Activated CD4-positive, alpha-beta memory T cell treated with anti-CD3 and anti-CD28 coated beads, Interleukin-2, amount 10 ng/mL, durations not matched to agents 7 days and 5 days (primary cell): ENCODE data around the gene PKN1. TPM values are rescaled to one million over a fixed set of nuclear protein-coding genes. Genes with fewer than 3 reads are reported as not detected.
"Not testable (repeated sequence)": the region's sequence is repeated elsewhere in the genome, so short reads cannot be mapped to it uniquely, and the experiment has no call there.

Experiments used
- CTCF ChIA-PET: fragments of 350-600 bp; sonication (Branson Sonifier 250); formaldehyde crosslinking; loops from one replicate; lab custom pipeline; 2021; ENCODE audit warnings: antibody characterized with exemption, inconsistent platforms; lab: Charles Lee
- POLR2A ChIA-PET: fragments of 350-600 bp; sonication (Branson Sonifier 250); formaldehyde crosslinking; loops from one replicate; lab custom pipeline; 2021; ENCODE audit warnings: antibody characterized with exemption; lab: Charles Lee
- DNase-seq: peaks from one replicate; pipeline ENCODE4 v3.0.0-alpha.2; 2020
- H3K27ac Mint-ChIP-seq: one replicate; pipeline ENCODE4 v1.8.0; 2021; ENCODE audit warnings: mild to moderate bottlenecking, mixed read lengths
- H3K27me3 Mint-ChIP-seq: one replicate; pipeline ENCODE4 v1.8.0; 2021; ENCODE audit warnings: mixed read lengths
- H3K36me3 Mint-ChIP-seq: one replicate; pipeline ENCODE4 v1.8.0; 2021; ENCODE audit warnings: low read depth, mixed read lengths
- H3K4me1 Mint-ChIP-seq: one replicate; pipeline ENCODE4 v1.8.0; 2021; ENCODE audit warnings: mixed read lengths
- H3K4me3 Mint-ChIP-seq: one replicate; pipeline ENCODE4 v1.8.0; 2021; ENCODE audit warnings: mild to moderate bottlenecking, mixed read lengths
- H3K9me3 Mint-ChIP-seq: one replicate; pipeline ENCODE4 v1.8.0; 2021; ENCODE audit warnings: mixed read lengths
- total RNA-seq, 2 experiments: library from RNA; stranded (reverse); gene quantifications; one replicate each; pipeline ENCODE4 v1.2.3, GENCODE V29; 2021

The PKN1 gene
- total RNA-seq, 2 experiments from 2014 or later: 219 to 232 TPM

DNA sequence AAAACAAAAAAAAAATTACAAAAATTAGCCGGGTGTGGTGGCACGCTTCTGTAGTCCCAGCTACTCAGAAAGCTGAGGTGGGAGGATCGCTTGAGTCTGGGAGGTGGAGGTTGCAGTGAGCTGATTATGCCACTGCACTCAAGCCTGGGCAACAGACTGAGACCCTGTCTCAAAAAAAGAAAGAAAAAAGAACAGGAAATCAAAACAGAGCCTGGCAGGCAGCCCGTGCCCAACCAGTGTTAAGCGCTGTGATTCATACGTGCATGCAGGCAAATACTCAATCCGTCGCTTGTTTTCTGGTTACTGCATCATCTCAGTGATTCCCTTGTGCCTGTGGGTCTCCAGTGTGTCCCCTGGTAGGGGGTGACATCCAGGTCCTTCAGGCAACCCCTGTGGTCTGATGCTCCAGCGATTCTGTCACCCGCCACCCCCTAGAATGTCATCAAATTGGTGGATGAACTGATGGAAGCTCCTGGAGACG, 32.1 kb upstream of the PKN1 start:
- Mint-ChIP-seq H3K27me3 (no peaks in the 10 kb centered on the region), H3K27ac (no peak overlapping the region), H3K4me1 (peaks cover 13% of the 10 kb centered on the region), H3K36me3 (peaks cover 70% of the 10 kb centered on the region), H3K9me3 (no peaks in the 10 kb centered on the region), H3K4me3 (no peak overlapping the region)
- ChIA-PET CTCF (interaction anchor here (0.8 kb wide), 1 partner anchor 39 kb away, joined by 4 read pairs; no protein-coding TSS in a partner anchor), POLR2A (interaction anchor here (2.6 to 17.7 kb wide), 3 partner anchors 10 to 20 kb away, joined by 10 to 218 read pairs (median 117); partner anchors contain the start of genes ADGRE5 and DDX39A)
- no peak for DNase-seq

DNA sequence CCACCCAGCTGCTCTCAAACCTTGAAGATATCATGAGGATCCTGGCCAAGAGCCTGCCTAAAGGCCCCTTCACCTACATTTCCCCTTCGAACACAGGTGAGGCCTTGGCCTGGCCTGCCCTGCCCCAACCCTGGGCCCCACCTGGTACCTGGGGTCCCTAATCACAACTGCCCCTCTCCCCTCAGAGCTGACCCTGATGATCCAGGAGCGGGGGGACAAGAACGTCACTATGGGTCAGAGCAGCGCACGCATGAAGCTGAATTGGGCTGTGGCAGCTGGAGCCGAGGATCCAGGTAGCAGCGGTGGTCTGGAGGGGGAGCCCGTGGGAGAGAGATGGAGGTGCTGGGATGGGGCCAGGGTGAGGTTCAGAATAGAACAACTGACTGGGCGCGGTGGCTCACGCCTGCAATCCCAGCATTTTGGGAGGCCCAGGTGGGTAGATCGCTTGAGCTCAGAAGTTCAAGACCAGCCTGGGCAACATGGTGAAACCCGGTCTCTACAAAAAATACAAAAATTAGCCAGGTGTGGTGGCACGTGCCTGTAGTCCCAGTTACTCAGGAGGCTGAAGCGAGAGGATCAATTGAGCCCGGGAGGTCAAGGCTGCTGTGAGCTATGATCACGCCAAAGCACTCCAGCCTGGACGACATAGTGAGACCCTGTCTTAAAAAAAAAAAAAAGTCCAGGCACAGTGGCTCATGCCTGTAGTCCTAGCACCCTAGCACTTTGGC, 31.5 kb upstream of the PKN1 start:
- H3K36me3 Mint-ChIP-seq: peaks cover 70% of the 10 kb centered on the region

DNA sequence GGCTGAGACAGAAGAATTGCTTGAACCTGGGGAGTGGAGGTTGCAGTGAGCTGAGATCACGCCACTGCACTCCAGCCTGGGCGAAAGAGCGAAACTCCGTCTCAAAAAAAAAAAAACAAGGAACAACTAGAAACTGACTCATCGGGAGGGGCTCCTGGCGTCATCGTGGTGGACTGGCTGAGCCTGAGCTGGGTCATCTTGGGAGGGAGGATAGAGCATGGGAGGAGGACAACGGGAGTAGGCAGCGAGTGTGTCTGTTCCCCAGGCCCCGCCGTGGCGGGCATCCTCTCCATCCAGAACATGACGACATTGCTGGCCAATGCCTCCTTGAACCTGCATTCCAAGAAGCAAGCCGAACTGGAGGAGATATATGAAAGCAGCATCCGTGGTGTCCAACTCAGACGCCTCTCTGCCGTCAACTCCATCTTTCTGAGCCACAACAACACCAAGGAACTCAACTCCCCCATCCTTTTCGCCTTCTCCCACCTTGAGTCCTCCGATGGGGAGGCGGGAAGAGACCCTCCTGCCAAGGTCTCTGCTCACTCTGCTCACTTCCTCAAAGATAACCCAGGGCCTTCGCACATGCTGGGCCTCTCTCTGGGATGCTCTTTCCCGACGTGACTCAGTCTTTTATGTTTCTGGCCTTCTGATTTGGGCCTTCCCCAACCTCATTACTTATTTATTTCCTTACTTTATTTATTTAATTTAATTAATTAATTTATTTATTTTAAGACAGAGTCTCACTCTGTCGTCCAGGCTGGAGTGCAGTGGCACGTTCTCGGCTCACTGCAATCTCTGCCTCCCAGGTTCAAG, 30.6 kb upstream of the PKN1 start:
- peaks cover 70% of the 10 kb centered on the region for H3K36me3 Mint-ChIP-seq
- CTCF ChIA-PET: interaction anchor here (1.9 kb wide), 1 partner anchor 266 kb away, joined by 6 read pairs; the partner anchor contains the start of gene ASF1B
- H3K27me3 Mint-ChIP-seq: no peaks in the 10 kb centered on the region
- DNase-seq: no peak
- peaks cover 20% of the 10 kb centered on the region for H3K4me1 Mint-ChIP-seq
- no peak overlapping the region for H3K4me3 Mint-ChIP-seq
- peak overlapping the region; percentile 21 for H3K27ac Mint-ChIP-seq
- POLR2A ChIA-PET: interaction anchor here (1.4 to 17.7 kb wide), 5 partner anchors 8 to 37 kb away, joined by 3 to 218 read pairs (median 117); partner anchors contain the start of genes ADGRE5 and DDX39A
- H3K9me3 Mint-ChIP-seq: no peaks in the 10 kb centered on the region

More for the DNA sequence above, 31.5 kb upstream of the PKN1 start:
- Mint-ChIP-seq H3K9me3 (no peaks in the 10 kb centered on the region), H3K4me3 (no peak overlapping the region), H3K27ac (no peak overlapping the region), H3K4me1 (peaks cover 17% of the 10 kb centered on the region), H3K27me3 (no peaks in the 10 kb centered on the region)
- no peak for DNase-seq
- ChIA-PET POLR2A (interaction anchor here (1.4 to 17.7 kb wide), 4 partner anchors 9 to 35 kb away, joined by 3 to 218 read pairs (median 64); partner anchors contain the start of genes ADGRE5 and DDX39A), CTCF (interaction anchor here (0.8 to 1.9 kb wide), 2 partner anchors 40 to 265 kb away, joined by 4 to 6 read pairs; partner anchors contain the start of gene ASF1B)

DNA sequence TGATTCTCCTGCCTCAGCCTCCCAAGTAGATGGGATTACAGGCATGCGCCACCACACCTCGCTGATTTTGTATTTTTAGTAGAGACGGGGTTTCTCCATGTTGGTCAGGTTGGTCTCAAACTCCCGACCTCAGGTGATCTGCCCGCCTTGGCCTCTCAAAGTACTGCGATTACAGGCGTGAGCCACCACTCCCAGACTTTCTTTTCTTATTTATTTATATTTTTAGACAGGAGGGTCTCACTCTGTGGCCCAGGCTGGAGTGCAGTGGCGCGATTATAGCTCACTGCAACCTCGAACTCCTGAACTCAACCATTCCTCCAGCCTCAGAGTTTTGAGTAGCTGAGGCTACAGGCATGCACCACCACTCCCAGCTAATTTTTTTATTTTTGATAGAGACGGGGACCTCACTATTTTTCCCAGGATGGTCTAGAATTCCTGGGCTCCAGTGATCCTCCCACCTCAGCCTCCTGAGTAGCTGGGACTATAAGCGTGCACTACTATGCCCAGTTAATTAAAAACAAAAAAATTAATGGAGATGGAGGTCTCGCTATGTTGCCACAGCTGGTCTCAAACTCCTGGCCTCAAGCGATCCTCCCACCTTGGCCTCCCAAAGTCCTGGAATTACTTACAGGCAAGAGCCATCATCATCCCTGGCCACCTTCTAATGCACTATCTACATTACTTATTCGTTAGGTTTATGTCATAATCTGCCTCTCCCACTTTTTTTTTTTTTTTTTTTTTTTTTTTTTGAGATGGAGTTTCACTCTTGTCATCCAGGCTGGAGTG, 29.8 kb upstream of the PKN1 start:
- H3K4me3 Mint-ChIP-seq, DNase-seq, H3K27ac Mint-ChIP-seq, H3K27me3 Mint-ChIP-seq, H3K9me3 Mint-ChIP-seq: not testable (repeated sequence)
- ChIA-PET CTCF (interaction anchor here (0.6 to 4.1 kb wide), 4 partner anchors 13 to 358 kb away, joined by 3 to 37 read pairs (median 5); partner anchors contain the start of gene ASF1B), POLR2A (interaction anchor here (1.2 to 17.7 kb wide), 7 partner anchors 10 to 522 kb away, joined by 3 to 218 read pairs (median 22); partner anchors contain the start of genes ADGRE5, ASF1B and DDX39A)
- Mint-ChIP-seq H3K4me1 (peaks cover 21% of the 10 kb centered on the region), H3K36me3 (peaks cover 71% of the 10 kb centered on the region)

- H3K36me3 Mint-ChIP-seq: peaks cover 72% of the 10 kb centered on the region
- H3K9me3 Mint-ChIP-seq: no peaks in the 10 kb centered on the region
- ChIA-PET POLR2A (interaction anchor here (1.0 to 17.7 kb wide), 13 partner anchors 8 to 523 kb away, joined by 3 to 218 read pairs (median 5); partner anchors contain the start of genes ADGRE5, ASF1B, DDX39A and DNAJB1), CTCF (interaction anchor here (0.5 to 4.1 kb wide), 9 partner anchors 11 to 267 kb away, joined by 3 to 37 read pairs (median 3); partner anchors contain the start of gene ADGRE5)
- no peak for DNase-seq
- no peak overlapping the region for H3K4me3 Mint-ChIP-seq
- H3K27ac Mint-ChIP-seq: peak overlapping the region; percentile 30
- H3K4me1 Mint-ChIP-seq: peaks cover 29% of the 10 kb centered on the region
- no peaks in the 10 kb centered on the region for H3K27me3 Mint-ChIP-seq
These were observed 28.8 kb upstream of the PKN1 start for GRCh38 chr19:14404312-14404711.

- no peak for DNase-seq
- peaks cover 40% of the 10 kb centered on the region for H3K4me1 Mint-ChIP-seq
- POLR2A ChIA-PET: interaction anchor here (1.0 to 17.7 kb wide), 15 partner anchors 9 to 269 kb away, joined by 3 to 218 read pairs (median 5); partner anchors contain the start of genes ADGRE5, ASF1B, DDX39A and DNAJB1
- peaks cover 83% of the 10 kb centered on the region for H3K36me3 Mint-ChIP-seq
- CTCF ChIA-PET: interaction anchor here (1.0 to 4.1 kb wide), 11 partner anchors 10 to 269 kb away, joined by 3 to 37 read pairs (median 6); partner anchors contain the start of genes ADGRE5, ASF1B and PTGER1
- no peaks in the 10 kb centered on the region for H3K27me3 Mint-ChIP-seq
- H3K4me3 Mint-ChIP-seq: no peak overlapping the region
- H3K9me3 Mint-ChIP-seq: no peaks in the 10 kb centered on the region
- peak overlapping the region; percentile 29 for H3K27ac Mint-ChIP-seq
These were observed 27.7 kb upstream of the PKN1 start for GRCh38 chr19:14405380-14405757.

- Mint-ChIP-seq H3K36me3 (peaks cover 83% of the 10 kb centered on the region), H3K4me3 (no peak overlapping the region), H3K4me1 (peaks cover 45% of the 10 kb centered on the region), H3K27ac (peak overlapping the region; percentile 68), H3K27me3 (no peaks in the 10 kb centered on the region), H3K9me3 (no peaks in the 10 kb centered on the region)
- ChIA-PET CTCF (interaction anchor here (0.7 to 4.1 kb wide), 18 partner anchors 10 to 269 kb away, joined by 3 to 37 read pairs (median 6); partner anchors contain the start of genes ADGRE5, ASF1B, DDX39A and PTGER1), POLR2A (interaction anchor here (0.9 to 17.7 kb wide), 19 partner anchors 11 to 524 kb away, joined by 3 to 218 read pairs (median 4); partner anchors contain the start of genes ADGRE5, ASF1B, DDX39A and DNAJB1)
- peak; percentile 92 for DNase-seq
These were observed 27.1 kb upstream of the PKN1 start for GRCh38 chr19:14405758-14406644.

DNA sequence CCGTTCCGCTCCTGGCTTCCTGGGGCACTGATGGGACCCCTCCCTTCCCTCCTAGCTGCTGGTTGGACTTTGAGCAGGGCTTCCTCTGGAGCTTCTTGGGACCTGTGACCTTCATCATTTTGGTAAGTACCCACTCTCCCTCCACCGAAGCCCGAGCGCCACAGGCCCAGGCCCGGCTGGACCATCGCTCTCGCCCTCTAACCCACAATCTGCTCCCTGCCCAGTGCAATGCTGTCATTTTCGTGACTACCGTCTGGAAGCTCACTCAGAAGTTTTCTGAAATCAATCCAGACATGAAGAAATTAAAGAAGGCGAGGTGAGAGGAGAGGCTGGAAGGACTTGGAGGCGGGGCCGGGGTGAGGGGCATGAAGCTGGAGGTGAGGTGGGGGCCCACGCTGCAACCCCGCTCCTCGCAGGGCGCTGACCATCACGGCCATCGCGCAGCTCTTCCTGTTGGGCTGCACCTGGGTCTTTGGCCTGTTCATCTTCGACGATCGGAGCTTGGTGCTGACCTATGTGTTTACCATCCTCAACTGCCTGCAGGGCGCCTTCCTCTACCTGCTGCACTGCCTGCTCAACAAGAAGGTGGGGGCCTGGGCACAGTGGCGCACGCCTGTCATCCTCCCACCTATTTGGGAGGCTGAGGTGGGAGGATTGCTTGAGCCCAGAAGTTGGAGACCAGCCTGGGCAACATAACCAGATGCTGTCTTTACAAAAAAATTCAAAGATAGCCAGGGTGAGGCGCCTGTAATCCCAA, 26.3 kb upstream of the PKN1 start:
- no peaks in the 10 kb centered on the region for H3K27me3 Mint-ChIP-seq
- DNase-seq: no peak
- no peak overlapping the region for H3K4me3 Mint-ChIP-seq
- POLR2A ChIA-PET: interaction anchor here (0.6 to 17.7 kb wide), 15 partner anchors 10 to 524 kb away, joined by 3 to 218 read pairs (median 4); partner anchors contain the start of genes ADGRE5, ASF1B, DDX39A and DNAJB1
- H3K36me3 Mint-ChIP-seq: peaks cover 83% of the 10 kb centered on the region
- peak overlapping the region; percentile 68 for H3K27ac Mint-ChIP-seq
- CTCF ChIA-PET: interaction anchor here (0.7 to 4.1 kb wide), 18 partner anchors 9 to 270 kb away, joined by 3 to 37 read pairs (median 5); partner anchors contain the start of genes ASF1B and DDX39A
- H3K4me1 Mint-ChIP-seq: peaks cover 54% of the 10 kb centered on the region
- no peaks in the 10 kb centered on the region for H3K9me3 Mint-ChIP-seq

GRCh38 chr19:14407605-14408484, 25.3 kb upstream of the PKN1 start:
- H3K27me3 Mint-ChIP-seq: no peaks in the 10 kb centered on the region

More at GRCh38 chr19:14407605-14408484, 25.3 kb upstream of the PKN1 start:
- Mint-ChIP-seq H3K36me3 (peaks cover 83% of the 10 kb centered on the region), H3K4me3 (no peak overlapping the region), H3K4me1 (peaks cover 61% of the 10 kb centered on the region), H3K9me3 (no peaks in the 10 kb centered on the region), H3K27ac (peak overlapping the region; percentile 69)
- DNase-seq: no peak
- POLR2A ChIA-PET: interaction anchor here (0.6 to 17.7 kb wide), 9 partner anchors 9 to 111 kb away, joined by 3 to 218 read pairs (median 3); partner anchors contain the start of genes ADGRE5, DDX39A and DNAJB1
- CTCF ChIA-PET: interaction anchor here (0.7 to 4.1 kb wide), 8 partner anchors 10 to 271 kb away, joined by 3 to 37 read pairs (median 6); partner anchors contain the start of gene ASF1B
